ENCODE results near the gene NR2F2. TPM values are rescaled to one million over a fixed set of nuclear protein-coding genes. Genes with fewer than 3 reads are reported as not detected.

The NR2F2 gene
- total RNA-seq, 1 donor from 2014 or later: 13.6 TPM

DNA sequence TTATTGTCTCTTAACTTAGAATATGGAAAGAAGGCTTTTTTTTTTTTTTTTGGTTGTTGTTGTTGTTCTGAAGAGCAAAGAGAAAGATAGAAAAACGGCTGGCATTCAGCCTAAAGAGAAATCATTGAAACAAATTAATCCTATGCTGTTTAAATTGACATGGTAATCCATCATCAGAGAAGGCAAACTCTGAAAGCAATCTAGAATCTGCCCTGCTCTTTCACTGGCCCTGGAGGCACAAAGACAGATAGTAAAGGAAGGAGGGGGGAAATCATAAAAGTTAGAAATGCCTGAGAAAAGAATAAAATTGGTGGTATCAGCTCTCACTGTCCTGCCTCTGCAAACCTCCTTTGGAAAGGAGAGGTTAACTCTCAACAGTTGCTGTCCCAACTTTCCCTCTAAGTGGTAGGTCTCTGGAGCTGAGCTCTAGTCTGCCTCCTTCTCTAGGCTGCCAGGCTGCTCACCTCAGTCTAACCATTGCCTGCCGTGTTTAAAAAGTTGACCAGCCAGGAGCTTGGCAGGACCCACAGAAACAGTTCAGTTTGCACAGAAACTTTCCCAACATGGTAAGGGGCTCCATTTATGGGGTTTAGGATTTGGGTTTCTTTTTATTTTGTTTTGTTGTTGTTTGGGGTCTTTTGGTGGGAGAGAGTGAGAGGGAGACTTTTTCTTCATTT is 13.4 kb upstream of the NR2F2 start:
- no peak for DNase-seq (ENCODE audit: low read depth in 2 of 2)

GRCh38 chr15:96320107-96320506 is 10.4 kb upstream of the NR2F2 start:
- DNase-seq (ENCODE audit: low read depth in 2 of 2): no peak

DNA sequence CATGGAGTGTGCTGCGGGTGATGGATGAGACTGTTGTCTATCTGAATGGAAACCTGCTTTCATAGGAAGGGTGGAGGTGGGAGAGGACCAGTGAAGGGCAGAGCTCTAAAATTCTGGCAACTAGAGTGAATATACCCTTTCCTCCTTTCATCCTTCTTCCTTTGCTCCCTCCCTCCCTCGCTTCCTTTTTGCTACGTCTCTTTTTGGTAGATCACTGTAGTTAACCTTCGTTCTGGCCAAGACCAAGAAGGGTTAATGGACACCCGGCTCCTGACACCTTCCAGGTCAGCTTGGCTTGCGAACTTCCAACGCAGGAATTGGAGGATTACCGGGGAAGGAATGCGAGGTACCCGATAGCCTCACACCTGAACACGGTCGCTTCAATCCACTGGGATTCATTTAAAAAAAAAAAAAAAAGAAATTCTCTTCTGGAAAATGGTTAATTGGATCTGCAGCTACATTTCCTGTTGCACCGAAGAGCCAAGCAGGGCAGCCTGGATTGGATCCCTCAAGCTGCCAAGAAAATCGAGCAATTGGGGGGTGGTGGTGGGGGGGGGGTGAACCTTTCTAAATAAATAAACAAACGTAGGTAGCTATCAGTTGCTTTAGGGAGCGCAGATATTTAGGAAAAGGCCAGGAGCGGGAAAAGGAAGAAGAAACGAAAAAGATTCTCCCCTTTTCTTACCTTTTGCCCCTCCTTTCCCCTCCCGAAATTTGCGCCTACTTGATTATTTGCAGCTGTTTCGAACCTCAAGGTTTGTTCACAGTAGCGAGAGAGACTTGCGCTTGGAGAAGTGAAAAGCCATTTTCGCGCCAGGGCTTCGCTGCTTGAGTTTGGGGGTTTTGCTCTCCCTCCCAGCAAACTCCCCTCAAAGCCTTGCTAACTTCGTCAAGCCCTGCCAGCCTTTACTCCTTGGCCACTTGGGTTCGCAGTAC is 9.5 kb upstream of the NR2F2 start:
- DNase-seq (ENCODE audit: low read depth in 2 of 2): peak in 1 of 2 donors; percentile 30

- DNase-seq (ENCODE audit: low read depth in 2 of 2): peak in 1 of 2 donors; percentile 50
Measured at GRCh38 chr15:96321639-96322535, 8.6 kb upstream of the NR2F2 start.

- peak in 1 of 2 donors; percentile 46 for DNase-seq (ENCODE audit: low read depth in 2 of 2)
Measured at GRCh38 chr15:96322536-96323318, 7.8 kb upstream of the NR2F2 start.

DNA sequence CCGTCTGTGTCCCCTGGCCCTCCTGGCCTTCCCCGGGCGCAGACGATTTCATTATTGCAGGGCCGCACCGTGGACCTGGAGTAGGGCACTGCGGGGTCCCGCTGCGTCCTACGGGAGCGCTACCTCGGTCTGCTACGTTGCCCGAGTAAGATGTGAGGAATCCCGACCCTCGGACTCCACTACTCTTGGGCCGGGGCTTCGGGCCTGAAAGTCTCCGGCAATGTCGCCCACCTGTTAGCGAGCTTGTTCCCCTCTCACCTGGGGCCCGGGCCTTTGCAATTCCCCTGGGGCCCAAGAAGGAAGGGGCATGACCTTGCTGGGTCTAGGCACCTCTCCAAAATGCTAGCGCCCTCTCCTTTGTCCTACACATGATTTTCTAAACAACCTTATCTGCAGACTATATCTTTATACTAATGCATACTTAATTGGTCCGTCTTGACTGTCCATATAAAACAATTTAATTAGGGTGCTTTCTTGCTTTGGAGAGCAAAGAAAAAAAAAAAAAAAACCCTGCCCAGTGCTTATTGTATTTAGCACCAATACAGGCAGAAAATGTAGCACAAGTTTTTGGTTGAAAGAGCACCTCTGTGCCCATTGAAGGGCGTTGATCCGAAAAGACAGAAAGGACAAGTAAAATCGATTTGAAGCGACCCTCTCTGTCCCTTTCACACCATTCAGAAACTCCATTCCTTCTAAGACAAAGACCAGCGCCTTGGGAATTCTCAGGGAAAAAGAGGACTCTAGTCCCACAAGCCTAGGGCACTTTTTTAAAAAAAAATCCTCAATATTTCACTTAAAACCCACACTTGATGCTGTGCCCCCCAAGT is 7.0 kb upstream of the NR2F2 start:
- DNase-seq (ENCODE audit: low read depth in 2 of 2): no peak

- peak in 1 of 2 donors; percentile 48 for DNase-seq (ENCODE audit: low read depth in 2 of 2)
Measured at GRCh38 chr15:96324192-96324895, 6.2 kb upstream of the NR2F2 start.

- DNase-seq (ENCODE audit: low read depth in 2 of 2): peak in 1 of 2 donors; percentile 29
Measured at GRCh38 chr15:96324940-96325540, 5.5 kb upstream of the NR2F2 start.

DNA sequence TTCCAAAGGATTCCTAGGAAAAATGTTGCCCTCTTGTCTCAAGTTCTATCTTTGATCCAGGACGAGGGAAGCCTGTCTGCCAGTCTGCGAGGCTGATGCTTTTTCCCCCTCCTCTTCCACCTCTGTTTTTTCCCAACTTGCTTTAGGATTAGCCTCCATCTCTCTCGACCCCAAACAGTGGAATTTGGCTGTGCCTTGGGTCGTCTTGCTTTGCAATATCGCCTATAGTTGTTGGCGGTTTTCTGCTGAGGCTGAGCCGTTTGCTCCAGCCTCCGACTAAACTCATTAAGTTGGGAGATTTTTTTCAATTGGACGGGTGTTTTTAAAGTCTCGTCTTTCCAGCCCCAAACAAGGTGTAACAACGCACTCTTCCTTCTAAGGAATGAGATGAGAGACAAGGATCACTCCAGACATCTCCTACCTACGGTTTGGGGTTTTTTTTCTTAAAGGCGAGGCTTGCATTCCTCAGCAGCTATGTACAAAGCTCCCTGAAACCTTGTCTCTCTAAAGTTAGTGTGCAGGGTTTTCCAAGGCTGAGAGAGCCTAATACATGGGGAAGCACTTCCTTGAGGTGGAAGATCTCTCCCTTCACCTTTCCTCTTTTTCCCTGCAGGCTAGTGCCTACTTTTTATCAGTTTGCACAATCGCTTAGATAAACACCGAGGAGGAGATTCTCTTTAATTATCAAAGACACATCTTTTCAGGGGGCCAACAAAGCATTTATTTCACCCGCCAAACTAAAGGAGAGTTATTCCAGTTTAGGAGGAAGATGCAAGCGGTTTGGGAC is 4.8 kb upstream of the NR2F2 start:
- peak in 1 of 2 donors; percentile 57 for DNase-seq (ENCODE audit: low read depth in 2 of 2)

DNA sequence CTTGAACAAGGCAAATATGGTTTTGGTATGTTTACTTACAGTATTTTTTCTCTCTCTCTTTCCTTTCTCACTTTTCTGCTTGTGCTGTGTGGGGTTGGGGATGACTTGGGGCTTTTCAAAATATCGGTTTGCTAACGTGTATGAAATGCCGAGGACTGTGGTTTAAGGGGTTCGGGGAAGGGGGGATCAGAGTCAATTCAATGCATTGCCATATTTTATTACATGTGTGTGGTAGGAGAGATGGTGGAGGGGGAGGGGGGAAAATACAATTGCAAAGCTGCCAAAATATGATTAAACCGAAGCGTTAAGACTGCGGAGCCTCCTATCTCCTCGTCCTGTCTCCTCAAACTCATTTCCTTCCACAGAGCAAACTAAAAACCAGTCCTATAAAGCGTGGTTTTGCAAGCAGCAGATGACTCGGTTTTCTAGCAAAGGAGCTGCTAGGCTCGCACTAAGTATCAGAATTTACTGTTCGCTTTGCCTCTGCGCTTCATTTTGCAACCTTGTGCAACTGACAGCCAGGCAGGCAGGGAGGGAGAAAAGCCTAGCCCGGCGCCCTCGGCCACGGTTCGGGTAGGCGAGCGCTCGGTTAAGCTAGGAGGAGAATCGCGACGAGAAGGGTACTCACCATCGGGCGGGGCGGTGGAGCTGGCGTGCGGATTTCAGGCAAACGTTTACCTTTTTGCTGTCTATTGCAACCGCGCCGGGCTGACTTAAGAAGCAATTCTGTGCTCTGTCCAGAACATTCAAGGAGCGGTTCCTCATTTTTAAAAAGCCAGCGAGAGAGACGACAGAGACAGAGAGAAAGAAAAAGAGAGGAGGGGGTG is 4.0 kb upstream of the NR2F2 start:
- DNase-seq (ENCODE audit: low read depth in 2 of 2): peak in 1 of 2 donors; percentile 59

DNA sequence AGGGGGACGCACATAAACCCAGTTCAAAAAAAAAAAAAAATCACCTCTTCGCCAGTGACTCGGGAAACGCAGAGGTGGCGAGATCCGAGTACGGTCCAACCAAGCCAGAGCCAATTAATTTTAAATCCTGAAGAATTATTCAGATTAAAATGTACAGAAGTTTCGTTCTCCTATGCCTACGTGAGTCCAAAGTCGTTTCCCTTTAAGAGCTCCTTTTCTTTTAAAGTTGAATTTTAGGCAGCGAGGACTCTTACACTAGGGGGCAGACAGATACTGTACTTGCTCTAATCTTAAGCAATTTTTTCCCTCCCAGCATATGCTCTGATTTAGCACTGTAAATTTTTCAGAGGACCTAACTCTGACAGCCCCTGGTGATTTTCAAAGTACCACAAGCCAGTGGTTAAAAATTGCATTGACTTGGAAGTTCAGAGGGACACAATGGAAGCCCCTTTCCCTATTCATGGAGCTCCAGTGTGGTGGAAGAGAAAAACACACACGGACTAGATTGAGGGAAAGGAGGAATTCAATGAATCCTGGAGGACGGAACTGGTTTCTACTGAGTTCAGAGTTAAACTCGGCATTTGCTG is 3.3 kb upstream of the NR2F2 start:
- peak; percentile 81 to 92 for DNase-seq (ENCODE audit: low read depth in 2 of 2)

- DNase-seq (ENCODE audit: low read depth in 2 of 2): peak in 1 of 2 donors; percentile 38
Measured at GRCh38 chr15:96328181-96328876, 2.2 kb upstream of the NR2F2 start.

DNA sequence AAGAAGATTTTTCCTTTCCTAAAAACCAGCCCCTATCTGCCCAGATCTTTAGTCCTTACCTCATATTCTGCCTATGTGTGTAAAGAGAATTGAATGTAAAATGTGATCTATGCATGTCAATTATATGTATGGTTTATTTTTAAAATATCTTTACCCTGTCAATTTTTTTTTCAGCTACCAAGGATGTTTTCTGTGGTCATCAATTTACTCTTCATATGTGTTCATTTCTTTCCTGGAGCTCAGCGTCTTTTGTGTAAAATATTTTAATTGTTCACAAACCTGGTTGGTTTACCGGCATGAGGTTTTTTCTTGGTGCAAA is 1.7 kb upstream of the NR2F2 start:
- DNase-seq (ENCODE audit: low read depth in 2 of 2): no peak

DNA sequence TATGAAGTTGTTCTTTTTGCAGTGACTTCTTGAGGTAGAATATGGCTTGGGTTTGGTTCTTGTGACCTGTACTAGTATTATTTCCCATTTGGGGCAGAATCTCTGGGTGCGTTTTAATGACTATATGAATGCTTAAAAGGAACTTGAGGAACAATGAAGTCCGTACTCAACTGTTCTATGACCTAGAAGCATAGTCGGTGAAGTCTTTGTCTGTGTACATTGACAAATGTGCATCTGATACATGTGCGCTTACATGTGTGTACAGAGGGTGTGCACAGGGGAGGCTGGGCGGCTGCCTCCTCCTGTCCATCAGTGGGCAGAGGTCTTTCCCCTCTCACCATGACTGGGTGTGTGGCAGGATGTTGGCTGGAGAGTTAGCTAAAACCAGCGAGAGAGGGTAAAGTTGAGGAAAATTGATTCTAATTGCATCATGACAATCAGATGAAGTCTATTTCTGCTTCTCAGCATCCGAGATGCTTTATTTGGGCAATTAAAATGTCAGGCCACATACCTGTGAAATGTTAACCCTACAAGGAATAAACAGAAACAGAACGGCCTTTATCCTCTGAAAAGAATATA is 1.0 kb upstream of the NR2F2 start:
- DNase-seq (ENCODE audit: low read depth in 2 of 2): peak in 1 of 2 donors; percentile 78

DNA sequence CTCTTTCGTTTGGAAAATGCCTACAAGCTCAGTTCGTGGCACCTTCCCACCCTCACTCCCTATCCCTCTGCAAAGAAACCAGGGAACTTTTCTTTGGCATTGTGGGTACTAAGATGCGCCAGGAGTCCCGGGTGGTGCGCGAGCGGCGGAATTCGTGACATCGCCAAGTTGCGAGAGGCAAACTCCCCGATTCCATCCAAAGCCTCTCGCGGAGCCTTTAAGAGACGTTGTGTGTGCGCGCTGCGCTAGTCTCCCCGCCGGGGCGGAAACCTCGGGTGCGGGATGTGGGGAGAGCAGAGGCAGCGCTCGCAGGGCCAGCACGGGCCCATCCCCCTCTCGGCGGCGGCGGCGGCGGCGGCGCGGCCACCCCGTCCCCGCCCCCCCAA is 443 bp upstream of the NR2F2 start:
- DNase-seq (ENCODE audit: low read depth in 2 of 2): no peak
